Measurements from ENCODE around the gene SSR4. TPM values are rescaled to one million over a fixed set of nuclear protein-coding genes. Genes with fewer than 3 reads are reported as not detected.

The SSR4 gene
- total and polyA plus RNA-seq, 2 of the 13 experiments (the other 11 are each of a cell fraction or from before 2014, with no cell fraction given), result 214 to 288 TPM

- TF ChIP-seq ZHX2 (IDR thresholded peaks at IDR 0.05; ENCODE audit: low read depth), result peak; percentile 97
- no peak; the same call in 1 of the 2 replicates for TF ChIP-seq ZHX2 (CRISPR knock-in tag; IDR thresholded peaks at IDR 0.05; ENCODE audit: borderline replicate concordance)
- no peak for TF ChIP-seq SMC3 (IDR thresholded peaks at IDR 0.05; ENCODE audit: low read length)
- TF ChIP-seq, protein P1, sequence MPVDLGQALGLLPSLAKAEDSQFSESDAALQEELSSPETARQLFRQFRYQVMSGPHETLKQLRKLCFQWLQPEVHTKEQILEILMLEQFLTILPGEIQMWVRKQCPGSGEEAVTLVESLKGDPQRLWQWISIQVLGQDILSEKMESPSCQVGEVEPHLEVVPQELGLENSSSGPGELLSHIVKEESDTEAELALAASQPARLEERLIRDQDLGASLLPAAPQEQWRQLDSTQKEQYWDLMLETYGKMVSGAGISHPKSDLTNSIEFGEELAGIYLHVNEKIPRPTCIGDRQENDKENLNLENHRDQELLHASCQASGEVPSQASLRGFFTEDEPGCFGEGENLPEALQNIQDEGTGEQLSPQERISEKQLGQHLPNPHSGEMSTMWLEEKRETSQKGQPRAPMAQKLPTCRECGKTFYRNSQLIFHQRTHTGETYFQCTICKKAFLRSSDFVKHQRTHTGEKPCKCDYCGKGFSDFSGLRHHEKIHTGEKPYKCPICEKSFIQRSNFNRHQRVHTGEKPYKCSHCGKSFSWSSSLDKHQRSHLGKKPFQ (CRISPR knock-in tag; IDR thresholded peaks at IDR 0.05; ENCODE audit: insufficient replicate concordance), result peak; percentile 37
- TF ChIP-seq, protein P2, sequence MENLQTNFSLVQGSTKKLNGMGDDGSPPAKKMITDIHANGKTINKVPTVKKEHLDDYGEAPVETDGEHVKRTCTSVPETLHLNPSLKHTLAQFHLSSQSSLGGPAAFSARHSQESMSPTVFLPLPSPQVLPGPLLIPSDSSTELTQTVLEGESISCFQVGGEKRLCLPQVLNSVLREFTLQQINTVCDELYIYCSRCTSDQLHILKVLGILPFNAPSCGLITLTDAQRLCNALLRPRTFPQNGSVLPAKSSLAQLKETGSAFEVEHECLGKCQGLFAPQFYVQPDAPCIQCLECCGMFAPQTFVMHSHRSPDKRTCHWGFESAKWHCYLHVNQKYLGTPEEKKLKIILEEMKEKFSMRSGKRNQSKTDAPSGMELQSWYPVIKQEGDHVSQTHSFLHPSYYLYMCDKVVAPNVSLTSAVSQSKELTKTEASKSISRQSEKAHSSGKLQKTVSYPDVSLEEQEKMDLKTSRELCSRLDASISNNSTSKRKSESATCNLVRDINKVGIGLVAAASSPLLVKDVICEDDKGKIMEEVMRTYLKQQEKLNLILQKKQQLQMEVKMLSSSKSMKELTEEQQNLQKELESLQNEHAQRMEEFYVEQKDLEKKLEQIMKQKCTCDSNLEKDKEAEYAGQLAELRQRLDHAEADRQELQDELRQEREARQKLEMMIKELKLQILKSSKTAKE (CRISPR knock-in tag; IDR thresholded peaks at IDR 0.05; ENCODE audit: borderline replicate concordance), result no peak
- TF ChIP-seq ZNF570 (CRISPR knock-in tag; IDR thresholded peaks at IDR 0.05; ENCODE audit: borderline replicate concordance), result no peak
- TF ChIP-seq ZSCAN22 (CRISPR knock-in tag; IDR thresholded peaks at IDR 0.05), result no peak
- 0 out of 2 replicates have a peak, but pooled peaks have one; percentile 15 for TF ChIP-seq HCFC1 (IDR thresholded peaks at IDR 0.05; ENCODE audit: low read depth, low read length)
- TF ChIP-seq TAF1 (CRISPR knock-in tag; IDR thresholded peaks at IDR 0.05), result peak; percentile 67
- no peak for TF ChIP-seq ZNF792 (CRISPR knock-in tag; IDR thresholded peaks at IDR 0.05)
- 0 out of 2 replicates have a peak, but pooled peaks have one; percentile 36 for TF ChIP-seq ZNF34 (CRISPR knock-in tag; IDR thresholded peaks at IDR 0.05; ENCODE audit: borderline replicate concordance)
- no peak for TF ChIP-seq ATF7 (IDR thresholded peaks at IDR 0.05)
- no peak for TF ChIP-seq ATF7 (CRISPR knock-in tag; IDR thresholded peaks at IDR 0.05)
- no peak for TF ChIP-seq SIN3A (IDR thresholded peaks at IDR 0.05; ENCODE audit: borderline replicate concordance, low read depth, low read length)
- TF ChIP-seq HOXA9 (CRISPR knock-in tag; IDR thresholded peaks at IDR 0.05; ENCODE audit: borderline replicate concordance), result 0 out of 2 replicates have a peak, but pooled peaks have one; percentile 48
- peak; percentile 78 for TF ChIP-seq KMT2B (CRISPR knock-in tag; IDR thresholded peaks at IDR 0.05)
- no peak for TF ChIP-seq TEAD3 (CRISPR knock-in tag; optimal IDR thresholded peaks at IDR 0.05; ENCODE audit: borderline replicate concordance)
- TF ChIP-seq STAG1 (CRISPR knock-in tag; IDR thresholded peaks at IDR 0.05), result no peak
- TF ChIP-seq ZMYM4 (CRISPR knock-in tag; IDR thresholded peaks at IDR 0.05), result peak; percentile 51; the same call in 1 of the 2 replicates
Measured at GRCh38 chrX:153794018-153794896, at the start of gene SSR4, which contains the start of gene IDH3G (continued).
